DOHH2 (cell line): Measurements from ENCODE around the gene DOK6.

Experiments
- H3F3A ChIP-seq: fragments of 200-600 bp; sonication (generic), shearing (Covaris generic); 2 replicates; pipeline ENCODE4 v1.6.0; 2016; ENCODE audit warnings: antibody characterized with exemption, mild to moderate bottlenecking; ENCODE audit not compliant: control insufficient read depth, insufficient read depth
- H3K27ac ChIP-seq: fragments of 200-600 bp; sonication (generic); 2 replicates; pipeline ENCODE4 v1.5.1; 2014; ENCODE audit warnings: low read depth, mild to moderate bottlenecking, low read length, moderate library complexity
- H3K27me3 ChIP-seq: fragments of 200-600 bp; sonication (generic); 2 replicates; pipeline ENCODE4 v1.6.1; 2014; ENCODE audit warnings: mild to moderate bottlenecking, low read length, mixed read lengths; ENCODE audit not compliant: control insufficient read depth
- H3K36me3 ChIP-seq: fragments of 200-600 bp; sonication (generic); 2 replicates; pipeline ENCODE4 v1.6.1; 2014; ENCODE audit warnings: mild to moderate bottlenecking, low read length, moderate library complexity, mixed read lengths; ENCODE audit not compliant: control insufficient read depth
- H3K4me1 ChIP-seq: fragments of 200-600 bp; sonication (generic); 2 replicates; pipeline ENCODE4 v1.6.1; 2014; ENCODE audit warnings: mild to moderate bottlenecking, low read length, mixed read lengths; ENCODE audit not compliant: control insufficient read depth
- H3K4me2 ChIP-seq: fragments of 200-600 bp; sonication (generic); 2 replicates; pipeline ENCODE4 v1.6.0; 2014; ENCODE audit warnings: mild to moderate bottlenecking, low read length, moderate library complexity
- H3K4me3 ChIP-seq: fragments of 200-600 bp; sonication (generic); 2 replicates; pipeline ENCODE4 v1.5.1; 2014; ENCODE audit warnings: mild to moderate bottlenecking, low read length, mixed read lengths
- H3K79me2 ChIP-seq: fragments of 200-600 bp; sonication (generic); 2 replicates; pipeline ENCODE4 v1.6.1; 2014; ENCODE audit warnings: mild to moderate bottlenecking, low read length, mixed read lengths; ENCODE audit not compliant: control insufficient read depth
- H3K9me2 ChIP-seq: fragments of 200-600 bp; sonication (generic); replicated peaks from 2 replicates; pipeline ENCODE4 v1.6.1; 2014; ENCODE audit warnings: mild to moderate bottlenecking, low read length, mixed read lengths; ENCODE audit not compliant: control insufficient read depth
- H3K9me3 ChIP-seq: fragments of 200-600 bp; sonication (generic); 2 replicates; pipeline ENCODE4 v1.6.1; 2014; ENCODE audit warnings: antibody characterized with exemption, low read length, mixed read lengths; ENCODE audit not compliant: control insufficient read depth, insufficient read depth
- H4K20me1 ChIP-seq: fragments of 200-600 bp; sonication (generic); 2 replicates; pipeline ENCODE4 v1.6.0; 2014; ENCODE audit warnings: low read depth, mild to moderate bottlenecking, antibody characterized with exemption, low read length, moderate library complexity; ENCODE audit not compliant: control insufficient read depth, insufficient read depth
- CTCF ChIP-seq: fragments of 200-600 bp; sonication (generic); IDR thresholded peaks from one replicate; pipeline ENCODE4 v1.5.1; 2014; ENCODE audit warnings: antibody characterized with exemption, mild to moderate bottlenecking, low read depth, low read length; ENCODE audit not compliant: poor library complexity, severe bottlenecking
- EZH2phosphoT487 ChIP-seq: fragments of 200-600 bp; sonication (generic); IDR thresholded peaks from 2 replicates; pipeline ENCODE4 v1.6.1; 2017; ENCODE audit warnings: borderline replicate concordance, mild to moderate bottlenecking, antibody characterized with exemption, low read length, moderate library complexity, mixed read lengths

Gene DOK6

GRCh38 chr18:69882965-69883668, 482.4 kb downstream of the DOK6 start:
- no peaks in the 10 kb centered on the region for H3K36me3 ChIP-seq
- H3K4me2 ChIP-seq = no peak overlapping the region
- H3K79me2 ChIP-seq = no peaks in the 10 kb centered on the region
- H3K27me3 ChIP-seq = no peaks in the 10 kb centered on the region
- TF ChIP-seq EZH2phosphoT487 = no peak
- no peak for TF ChIP-seq CTCF
- no peak overlapping the region for H3K4me3 ChIP-seq
- H4K20me1 ChIP-seq = no peaks in the 10 kb centered on the region
- no peaks in the 10 kb centered on the region for H3K9me3 ChIP-seq
- H3K9me2 ChIP-seq = no peaks in the 10 kb centered on the region
- H3F3A ChIP-seq = no peaks in the 10 kb centered on the region
- H3K27ac ChIP-seq = no peak overlapping the region
- peaks cover 4% of the 10 kb centered on the region; the same call in 1 of the 2 replicates for H3K4me1 ChIP-seq

- H3K4me3 ChIP-seq = no peak overlapping the region
- no peaks in the 10 kb centered on the region for H3K9me2 ChIP-seq
- no peaks in the 10 kb centered on the region for H3K36me3 ChIP-seq
- no peaks in the 10 kb centered on the region for H3F3A ChIP-seq
- H3K27ac ChIP-seq = no peak overlapping the region
- no peaks in the 10 kb centered on the region for H3K9me3 ChIP-seq
- TF ChIP-seq CTCF (no peak), EZH2phosphoT487 (no peak)
- H3K79me2 ChIP-seq = no peaks in the 10 kb centered on the region
- no peak overlapping the region for H3K4me2 ChIP-seq
- no peaks in the 10 kb centered on the region for H3K27me3 ChIP-seq
- H3K4me1 ChIP-seq = peaks cover 4% of the 10 kb centered on the region; the same call in 1 of the 2 replicates
- H4K20me1 ChIP-seq = no peaks in the 10 kb centered on the region
These were observed 483.1 kb downstream of the DOK6 start for GRCh38 chr18:69883781-69884180.

GRCh38 chr18:69885355-69885754, 484.7 kb downstream of the DOK6 start:
- H3K9me2 ChIP-seq = no peaks in the 10 kb centered on the region
- no peak overlapping the region for H3K27ac ChIP-seq
- H3K36me3 ChIP-seq = no peaks in the 10 kb centered on the region
- H4K20me1 ChIP-seq = no peaks in the 10 kb centered on the region
- peaks cover 4% of the 10 kb centered on the region; the same call in 1 of the 2 replicates for H3K4me1 ChIP-seq
- no peaks in the 10 kb centered on the region for H3F3A ChIP-seq
- H3K9me3 ChIP-seq = no peaks in the 10 kb centered on the region
- no peak overlapping the region for H3K4me3 ChIP-seq
- H3K4me2 ChIP-seq = no peak overlapping the region
- no peaks in the 10 kb centered on the region for H3K27me3 ChIP-seq
- no peaks in the 10 kb centered on the region for H3K79me2 ChIP-seq
- no peak for TF ChIP-seq CTCF
- no peak for TF ChIP-seq EZH2phosphoT487
